HCT116 (cell line): ENCODE measurements around the gene ELP2. TPM values are rescaled to one million over a fixed set of nuclear protein-coding genes. Genes with fewer than 3 reads are reported as not detected.

Source experiments
- ATAC-seq: fragments of 200-7000 bp; cut with Tn5 transposase; 2 replicates; pipeline ENCODE4 v1.9.1; 2020; ENCODE audit warnings: mild to moderate bottlenecking, moderate library complexity
- BruUV-seq: library from RNA; stranded (reverse); fragments of 400-500 nt; replicated peaks from 2 replicates; lab custom pipeline; 2021; lab: Mats Ljungman, UMichigan
- CTCF ChIA-PET: fragments of 300-600 bp; sonication (Branson Sonifier 250); formaldehyde crosslinking; loops from one replicate; lab custom pipeline; 2021; ENCODE audit warnings: antibody characterized with exemption; lab: Charles Lee
- POLR2A ChIA-PET: fragments of 300-600, 350-600 bp; sonication (Branson Sonifier 250); formaldehyde crosslinking; loops from one replicate; lab custom pipeline; 2021; ENCODE audit warnings: antibody characterized with exemption; lab: Charles Lee
- RAD21 ChIA-PET, 2 experiments: fragments of 300-600 bp; sonication (Branson Sonifier 250); formaldehyde crosslinking; loops; one replicate each; lab custom pipeline; 2023; ENCODE audit warnings: low total read pairs in 2 of 2; ENCODE audit not compliant: uncharacterized antibody in 2 of 2, unreplicated experiment in 2 of 2, low non-redundant PET in 1 of 2; lab: Charles Lee
- DNase-seq: peaks from one replicate; pipeline ENCODE4 v3.0.0-alpha.2; 2010; ENCODE audit warnings: low read depth, low spot score
- H2AFZ ChIP-seq: fragments of 200-600 bp; shearing (Covaris generic), sonication (generic); 2 replicates; pipeline ENCODE4 v1.6.1; 2017; ENCODE audit warnings: low read depth, mixed run types, mixed read lengths, antibody characterized with exemption, low read length; ENCODE audit not compliant: poor library complexity, severe bottlenecking
- H3K27ac ChIP-seq: 2 replicates; pipeline ENCODE4 v1.5.1; 2012; ENCODE audit warnings: low read depth, low read length
- H3K27me3 ChIP-seq: fragments of 200-600 bp; sonication (generic); 2 replicates; pipeline ENCODE4 v1.6.1; 2016; ENCODE audit warnings: mixed run types, low read length, mixed read lengths; ENCODE audit not compliant: insufficient read depth
- H3K36me3 ChIP-seq, 2 experiments: fragments of 200-500 bp in 1 of 2; fragments of 200-600 bp in 1 of 2; sonication (Bioruptor generic) in 1 of 2; sonication (generic) in 1 of 2; 2 replicates each; pipeline versions ENCODE4 v1.5.1 to v1.6.1; 2014 to 2016; ENCODE audit warnings: low read length in 2 of 2, inconsistent platforms in 1 of 2, mixed read lengths in 1 of 2, mixed run types in 1 of 2; ENCODE audit not compliant: insufficient read depth in 2 of 2, control insufficient read depth in 1 of 2
- H3K4me1 ChIP-seq, 2 experiments: fragments of 200-600 bp in 1 of 2; sonication (generic) in 1 of 2; 2 replicates each; pipeline versions ENCODE4 v1.5.1 to v1.6.1; 2012 to 2017; ENCODE audit warnings: low read length in 2 of 2, inconsistent platforms in 1 of 2, mild to moderate bottlenecking in 1 of 2, mixed read lengths in 1 of 2, mixed run types in 1 of 2, moderate library complexity in 1 of 2; ENCODE audit not compliant: insufficient read depth in 2 of 2, control insufficient read depth in 1 of 2
- H3K4me2 ChIP-seq: fragments of 200-600 bp; sonication (generic); 2 replicates; pipeline ENCODE4 v1.6.1; 2017; ENCODE audit warnings: mixed run types, low read length, mixed read lengths
- H3K4me3 ChIP-seq, 2 experiments: fragments of 200-600 bp in 1 of 2; sonication (generic) in 1 of 2; replicated peaks in 1 of 2; 2 replicates each; pipeline ENCODE4 v1.5.1; 2011 to 2016; ENCODE audit warnings: low read length in 2 of 2, control low read depth in 1 of 2, low read depth in 1 of 2, mild to moderate bottlenecking in 1 of 2, mixed read lengths in 1 of 2, mixed run types in 1 of 2
- H3K79me2 ChIP-seq: fragments of 200-600 bp; sonication (generic); 2 replicates; pipeline ENCODE4 v1.6.1; 2017; ENCODE audit warnings: mild to moderate bottlenecking, mixed run types, low read length, moderate library complexity, mixed read lengths; ENCODE audit not compliant: insufficient read depth
- H3K9ac ChIP-seq: fragments of 200-600 bp; sonication (generic); 2 replicates; pipeline ENCODE4 v1.6.1; 2016; ENCODE audit warnings: low read length, mixed read lengths
- H3K9me2 ChIP-seq: fragments of 200-600 bp; sonication (generic), shearing (Covaris generic); 2 replicates; pipeline ENCODE4 v1.6.1; 2017; ENCODE audit warnings: mixed run types, mild to moderate bottlenecking, moderate library complexity; ENCODE audit not compliant: insufficient read depth
- H3K9me3 ChIP-seq, 2 experiments: fragments of 200-500 bp in 1 of 2; fragments of 200-600 bp in 1 of 2; sonication (Bioruptor generic) in 1 of 2; sonication (generic) in 1 of 2; 2 replicates each; pipeline ENCODE4 v1.6.1; 2014 to 2017; ENCODE audit warnings: low read length in 2 of 2, mixed read lengths in 2 of 2, inconsistent platforms in 1 of 2, low read depth in 1 of 2, mild to moderate bottlenecking in 1 of 2, mixed run types in 1 of 2, moderate library complexity in 1 of 2; ENCODE audit not compliant: control insufficient read depth in 1 of 2, insufficient read depth in 1 of 2
- H4K20me1 ChIP-seq: fragments of 200-600 bp; sonication (generic), shearing (Covaris generic); 2 replicates; pipeline ENCODE4 v1.6.1; 2017; ENCODE audit warnings: mixed run types, mild to moderate bottlenecking, moderate library complexity; ENCODE audit not compliant: insufficient read depth
- CBX3 ChIP-seq: IDR thresholded peaks from 2 replicates; pipeline ENCODE4 v1.6.1; 2012; ENCODE audit warnings: low read depth
- CEBPB ChIP-seq: IDR thresholded peaks from 2 replicates; pipeline ENCODE4 v1.6.1; 2012; ENCODE audit warnings: low read depth
- EGR1 ChIP-seq: IDR thresholded peaks from 2 replicates; pipeline ENCODE4 v1.6.1; 2012; ENCODE audit warnings: low read depth
- ELF1 ChIP-seq: IDR thresholded peaks from 2 replicates; pipeline ENCODE4 v1.6.1; 2012; ENCODE audit warnings: low read depth, borderline replicate concordance
- FOSL1 ChIP-seq: IDR thresholded peaks from 2 replicates; pipeline ENCODE4 v1.6.1; 2012; ENCODE audit warnings: low read depth
- POLR2A ChIP-seq: IDR thresholded peaks from 2 replicates; pipeline ENCODE4 v1.7.0; 2011; ENCODE audit warnings: borderline replicate concordance; ENCODE audit not compliant: insufficient read depth, insufficient read length; ENCODE audit errors: extremely low read depth
- TCF7L2 ChIP-seq: IDR thresholded peaks from 2 replicates; pipeline ENCODE4 v1.7.0; 2011; ENCODE audit warnings: borderline replicate concordance, inconsistent platforms; ENCODE audit not compliant: insufficient read depth, insufficient read length; ENCODE audit errors: extremely low read depth
- ZNF274 ChIP-seq: fragments of 200-500 bp; sonication (Bioruptor generic); IDR thresholded peaks from 2 replicates; pipeline ENCODE4 v1.6.1; 2014; ENCODE audit warnings: mild to moderate bottlenecking, low read depth, low read length, inconsistent platforms
- intact Hi-C: fragments of 100-400 bp; cut with micrococcal nuclease; formaldehyde crosslinking; loops from 2 replicates; pipeline ENCODE4 v1.10.0; 2022
- total RNA-seq: library from RNA; stranded (reverse); gene quantifications from one replicate; pipeline ENCODE4 v1.2.1, GENCODE V29; 2021; ENCODE audit not compliant: unreplicated experiment
- TF ChIP-seq, protein P1 (sequence below): IDR thresholded peaks from 2 replicates; pipeline ENCODE4 v1.6.1; 2012
- TF ChIP-seq, protein P2 (sequence below): IDR thresholded peaks from 2 replicates; pipeline ENCODE4 v1.6.1; 2012

The ELP2 gene
- total RNA-seq, 1 experiment from 2014 or later = 109 TPM

DNA sequence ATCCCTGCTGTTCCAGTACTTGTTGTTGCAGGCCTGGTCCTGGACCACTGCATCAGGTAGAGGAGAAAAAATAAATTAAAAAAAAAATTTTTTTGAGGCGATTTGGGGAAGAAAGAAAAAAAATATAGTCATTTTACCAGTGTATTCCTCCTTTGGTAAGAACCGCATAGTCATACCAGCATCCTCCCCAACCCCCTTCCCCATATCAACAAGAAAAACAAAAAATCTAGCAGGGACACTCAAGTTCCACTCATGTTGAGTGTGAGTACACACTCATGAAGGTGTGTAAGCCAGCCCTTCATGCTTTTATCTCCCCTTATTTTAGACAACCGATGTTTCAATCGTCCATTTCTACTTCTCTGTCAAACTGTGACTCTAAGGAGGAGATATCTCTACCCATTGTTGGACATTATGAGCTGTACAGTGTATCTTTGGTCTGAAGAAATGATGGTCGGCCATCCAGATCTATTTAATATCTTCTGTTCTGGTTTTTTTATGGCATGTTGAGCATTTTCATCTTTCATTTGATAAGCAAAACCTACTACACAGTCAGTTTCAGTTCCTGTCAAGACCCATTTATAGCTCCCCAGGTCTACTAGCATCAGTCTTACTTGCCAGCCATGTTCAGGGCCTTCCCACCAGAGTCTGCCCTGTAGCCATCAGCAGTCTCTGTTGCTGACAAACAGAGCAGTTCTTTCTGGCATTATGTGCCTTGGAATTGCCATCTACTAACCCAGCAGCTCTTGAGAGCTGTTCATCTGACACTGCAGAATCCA is 20.0 kb downstream of the ELP2 start:
- ChIA-PET RAD21 (interaction anchor here in 1 of 2 experiments (0.5 kb wide), 1 partner anchor 8 kb away, joined by 3 read pairs; no protein-coding TSS in a partner anchor), CTCF (no interaction called here), POLR2A (no interaction called here)
- H2AFZ ChIP-seq = no peak overlapping the region
- no peaks in the 10 kb centered on the region for H3K27me3 ChIP-seq
- H3K4me1 ChIP-seq = no peaks in the 10 kb centered on the region
- no peak overlapping the region for H3K4me2 ChIP-seq
- ATAC-seq (no peak), DNase-seq (no peak)
- intact Hi-C loops = no loop called here
- H3K36me3 ChIP-seq = peaks cover 56 to 57% of the 10 kb centered on the region in 2 experiments
- H3K4me3 ChIP-seq = no peak overlapping the region
- peaks cover 6% of the 10 kb centered on the region for H3K79me2 ChIP-seq
- no peak overlapping the region for H3K9ac ChIP-seq
- H3K9me3 ChIP-seq = no peaks in the 10 kb centered on the region
- TF ChIP-seq CBX3 (no peak), FOSL1 (no peak), ELF1 (no peak), ZNF274 (no peak), POLR2A (no peak), TCF7L2 (no peak), EGR1 (no peak)
- TF ChIP-seq, protein P1, sequence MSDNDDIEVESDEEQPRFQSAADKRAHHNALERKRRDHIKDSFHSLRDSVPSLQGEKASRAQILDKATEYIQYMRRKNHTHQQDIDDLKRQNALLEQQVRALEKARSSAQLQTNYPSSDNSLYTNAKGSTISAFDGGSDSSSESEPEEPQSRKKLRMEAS = no peak
- TF ChIP-seq, protein P2, sequence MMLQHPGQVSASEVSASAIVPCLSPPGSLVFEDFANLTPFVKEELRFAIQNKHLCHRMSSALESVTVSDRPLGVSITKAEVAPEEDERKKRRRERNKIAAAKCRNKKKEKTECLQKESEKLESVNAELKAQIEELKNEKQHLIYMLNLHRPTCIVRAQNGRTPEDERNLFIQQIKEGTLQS = no peak
- no peaks in the 10 kb centered on the region for H4K20me1 ChIP-seq
- no peak overlapping the region for H3K27ac ChIP-seq
- H3K9me2 ChIP-seq = no peaks in the 10 kb centered on the region
- no TSS peak for BruUV-seq

DNA sequence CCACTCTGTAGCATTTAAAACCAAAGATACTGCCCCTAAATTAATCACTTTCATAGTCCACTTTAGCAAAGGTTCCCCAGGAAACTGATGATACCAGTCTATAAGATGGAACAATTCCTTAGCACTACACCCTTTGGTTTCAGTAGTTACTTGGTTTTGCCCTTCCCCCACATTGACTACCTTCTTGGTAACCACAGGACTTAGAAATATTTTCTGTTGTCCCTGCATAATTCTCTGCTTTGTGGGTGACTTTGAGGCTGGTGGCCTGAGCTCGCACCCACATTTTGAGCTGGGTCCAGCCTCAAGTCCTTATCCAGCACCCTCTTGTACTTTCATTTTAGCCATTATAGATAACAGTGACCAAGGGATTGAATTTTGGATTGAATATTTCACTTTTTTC is 23.1 kb downstream of the ELP2 start:
- no peaks in the 10 kb centered on the region for H4K20me1 ChIP-seq
- no peak overlapping the region for H3K9ac ChIP-seq
- BruUV-seq = no TSS peak
- H3K27ac ChIP-seq = no peak overlapping the region
- H3K4me3 ChIP-seq = no peak overlapping the region
- H3K27me3 ChIP-seq = no peaks in the 10 kb centered on the region
- CTCF ChIA-PET = no interaction called here
- no peak for DNase-seq
- H3K4me1 ChIP-seq = no peaks in the 10 kb centered on the region
- RAD21 ChIA-PET = no interaction called here
- POLR2A ChIA-PET = no interaction called here
- H3K79me2 ChIP-seq = peaks cover 9% of the 10 kb centered on the region; the same call in 1 of the 2 replicates
- ATAC-seq = no peak
- no peak overlapping the region for H3K4me2 ChIP-seq
- H2AFZ ChIP-seq = no peak overlapping the region
- intact Hi-C loops = no loop called here
- H3K9me2 ChIP-seq = no peaks in the 10 kb centered on the region
- H3K36me3 ChIP-seq = peaks cover 58 to 61% of the 10 kb centered on the region in 2 experiments
- TF ChIP-seq CEBPB (no peak), EGR1 (no peak)
- TF ChIP-seq, all 23 proteins: peak for 0
- H3K9me3 ChIP-seq = no peaks in the 10 kb centered on the region
